HEK293 (cell line): ENCODE measurements around the gene RAB13.

Experiments
- AEBP2 ChIP-seq: fragments of 450-650 bp; formaldehyde crosslinking; IDR thresholded peaks from 2 replicates; pipeline ENCODE4 v1.5.1; 2016; ENCODE audit warnings: missing biosample characterization, missing genetic modification characterization, borderline replicate concordance
- EGR2 ChIP-seq: fragments of 450-650 bp; formaldehyde crosslinking; IDR thresholded peaks from 2 replicates; pipeline ENCODE4 v1.5.1; 2016; ENCODE audit warnings: low read depth, missing biosample characterization, missing genetic modification characterization
- ELK4 ChIP-seq: IDR thresholded peaks from 2 replicates; pipeline ENCODE4 v1.6.1; 2011; ENCODE audit warnings: mild to moderate bottlenecking, low read depth, low read length, borderline replicate concordance
- HOXA7 ChIP-seq: sonication (generic); formaldehyde crosslinking; IDR thresholded peaks from 2 replicates; pipeline ENCODE4 v1.8.1; 2022; ENCODE audit warnings: missing genetic modification reagents, borderline replicate concordance
- KLF8 ChIP-seq: fragments of 450-650 bp; formaldehyde crosslinking; IDR thresholded peaks from 2 replicates; pipeline ENCODE4 v1.5.1; 2016; ENCODE audit warnings: missing biosample characterization, missing genetic modification characterization
- OSR2 ChIP-seq: fragments of 450-650 bp; formaldehyde crosslinking; IDR thresholded peaks from 2 replicates; pipeline ENCODE4 v1.5.1; 2016; ENCODE audit warnings: missing biosample characterization, missing genetic modification characterization
- PBX3 ChIP-seq: sonication (generic); formaldehyde crosslinking; IDR thresholded peaks from 2 replicates; pipeline ENCODE4 v1.8.1; 2022; ENCODE audit warnings: mild to moderate bottlenecking, moderate library complexity, missing genetic modification reagents
- SCRT2 ChIP-seq: fragments of 450-650 bp; formaldehyde crosslinking; IDR thresholded peaks from 2 replicates; pipeline ENCODE4 v1.5.1; 2016; ENCODE audit warnings: missing biosample characterization, missing genetic modification characterization
- SP3 ChIP-seq: fragments of 450-650 bp; formaldehyde crosslinking; IDR thresholded peaks from 2 replicates; pipeline ENCODE4 v1.5.1; 2016; ENCODE audit warnings: missing biosample characterization, missing genetic modification characterization
- TRIM28 ChIP-seq: IDR thresholded peaks from 2 replicates; pipeline ENCODE4 v1.6.1; 2011; ENCODE audit warnings: low read length, control low read depth, borderline replicate concordance
- YY1 ChIP-seq: fragments of 450-650 bp; formaldehyde crosslinking; IDR thresholded peaks from 2 replicates; pipeline ENCODE4 v1.5.1; 2018; ENCODE audit warnings: missing biosample characterization, missing genetic modification characterization
- ZBTB17 ChIP-seq: fragments of 450-650 bp; formaldehyde crosslinking; IDR thresholded peaks from 2 replicates; pipeline ENCODE4 v1.5.1; 2016; ENCODE audit warnings: missing biosample characterization, missing genetic modification characterization
- ZBTB20 ChIP-seq: fragments of 450-650 bp; formaldehyde crosslinking; IDR thresholded peaks from 2 replicates; pipeline ENCODE4 v1.5.1; 2016; ENCODE audit warnings: missing biosample characterization, missing genetic modification characterization
- ZBTB21 ChIP-seq: fragments of 450-650 bp; formaldehyde crosslinking; IDR thresholded peaks from 2 replicates; pipeline ENCODE4 v1.5.1; 2017; ENCODE audit warnings: missing biosample characterization, missing genetic modification characterization
- ZBTB26 ChIP-seq: fragments of 450-650 bp; formaldehyde crosslinking; optimal IDR thresholded peaks from 2 replicates; pipeline ENCODE3; 2016; ENCODE audit warnings: missing biosample characterization, mild to moderate bottlenecking, missing genetic modification characterization
- ZBTB8A ChIP-seq: fragments of 450-650 bp; formaldehyde crosslinking; IDR thresholded peaks from 2 replicates; pipeline ENCODE4 v1.5.1; 2016; ENCODE audit warnings: missing biosample characterization, missing genetic modification characterization
- ZFP3 ChIP-seq: fragments of 450-650 bp; formaldehyde crosslinking; IDR thresholded peaks from 2 replicates; pipeline ENCODE4 v1.5.1; 2016; ENCODE audit warnings: low read depth, missing biosample characterization, missing genetic modification characterization
- ZNF112 ChIP-seq: fragments of 450-650 bp; formaldehyde crosslinking; IDR thresholded peaks from 2 replicates; pipeline ENCODE4 v1.5.0; 2017; ENCODE audit warnings: missing biosample characterization, missing genetic modification characterization
- ZNF132 ChIP-seq: fragments of 450-650 bp; formaldehyde crosslinking; IDR thresholded peaks from 2 replicates; pipeline ENCODE4 v1.5.1; 2017; ENCODE audit warnings: missing biosample characterization, missing genetic modification characterization, borderline replicate concordance
- ZNF155 ChIP-seq: fragments of 450-650 bp; formaldehyde crosslinking; IDR thresholded peaks from 2 replicates; pipeline ENCODE4 v1.5.1; 2016; ENCODE audit warnings: missing biosample characterization, missing genetic modification characterization
- ZNF16 ChIP-seq: fragments of 450-650 bp; formaldehyde crosslinking; IDR thresholded peaks from 2 replicates; pipeline ENCODE4 v1.5.1; 2016; ENCODE audit warnings: low read depth, missing biosample characterization, missing genetic modification characterization
- ZNF202 ChIP-seq: fragments of 450-650 bp; formaldehyde crosslinking; IDR thresholded peaks from 2 replicates; pipeline ENCODE4 v1.5.1; 2016; ENCODE audit warnings: missing biosample characterization, missing genetic modification characterization, borderline replicate concordance
- ZNF223 ChIP-seq: fragments of 450-650 bp; formaldehyde crosslinking; IDR thresholded peaks from 2 replicates; pipeline ENCODE4 v1.5.1; 2016; ENCODE audit warnings: missing biosample characterization, missing genetic modification characterization
- ZNF335 ChIP-seq: fragments of 450-650 bp; formaldehyde crosslinking; conservative IDR thresholded peaks from 2 replicates; pipeline ENCODE4 v1.5.1; 2016; ENCODE audit warnings: missing biosample characterization, missing genetic modification characterization
- ZNF350 ChIP-seq: fragments of 450-650 bp; formaldehyde crosslinking; IDR thresholded peaks from 2 replicates; pipeline ENCODE4 v1.5.0; 2017; ENCODE audit warnings: missing biosample characterization, mild to moderate bottlenecking, missing genetic modification characterization
- ZNF362 ChIP-seq: fragments of 450-650 bp; formaldehyde crosslinking; IDR thresholded peaks from 2 replicates; pipeline ENCODE4 v1.5.1; 2016; ENCODE audit warnings: missing biosample characterization, missing genetic modification characterization
- ZNF37A ChIP-seq: fragments of 450-650 bp; IDR thresholded peaks from 2 replicates; pipeline ENCODE4 v1.5.1; 2018; ENCODE audit warnings: missing biosample characterization, missing genetic modification characterization
- ZNF394 ChIP-seq: fragments of 450-650 bp; formaldehyde crosslinking; IDR thresholded peaks from 2 replicates; pipeline ENCODE4 v1.5.1; 2016; ENCODE audit warnings: missing biosample characterization, missing genetic modification characterization, mild to moderate bottlenecking, moderate library complexity, borderline replicate concordance
- ZNF423 ChIP-seq: fragments of 450-650 bp; formaldehyde crosslinking; IDR thresholded peaks from 2 replicates; pipeline ENCODE4 v1.5.1; 2016; ENCODE audit warnings: missing biosample characterization, missing genetic modification characterization
- ZNF530 ChIP-seq: fragments of 450-650 bp; formaldehyde crosslinking; IDR thresholded peaks from 2 replicates; pipeline ENCODE4 v1.5.1; 2016; ENCODE audit warnings: low read depth, missing biosample characterization, missing genetic modification characterization
- ZNF660 ChIP-seq: fragments of 450-650 bp; IDR thresholded peaks from 2 replicates; pipeline ENCODE4 v1.5.1; 2018; ENCODE audit warnings: missing biosample characterization, mild to moderate bottlenecking, missing genetic modification characterization
- ZNF76 ChIP-seq: fragments of 450-650 bp; formaldehyde crosslinking; IDR thresholded peaks from 2 replicates; pipeline ENCODE4; 2016; ENCODE audit warnings: low read depth, missing biosample characterization, missing genetic modification characterization, borderline replicate concordance
- ZNF785 ChIP-seq: fragments of 450-650 bp; formaldehyde crosslinking; IDR thresholded peaks from 2 replicates; pipeline ENCODE4 v1.5.1; 2016; ENCODE audit warnings: missing biosample characterization, missing genetic modification characterization
- ZSCAN23 ChIP-seq: fragments of 450-650 bp; formaldehyde crosslinking; IDR thresholded peaks from 2 replicates; pipeline ENCODE4 v1.5.1; 2016; ENCODE audit warnings: missing biosample characterization, missing genetic modification characterization
- ZXDB ChIP-seq: fragments of 450-650 bp; formaldehyde crosslinking; IDR thresholded peaks from 2 replicates; pipeline ENCODE4 v1.5.1; 2016; ENCODE audit warnings: missing biosample characterization, missing genetic modification characterization

RAB13 gene

GRCh38 chr1:153967107-153967999 lies 18.8 kb downstream of the RAB13 start, which contains the start of gene CREB3L4 (continued):
- TF ChIP-seq ZBTB26 (tag by site-specific recombination) (peak; percentile 75), ZNF350 (tag by site-specific recombination) (no peak), ZNF530 (no peak), OSR2 (tag by site-specific recombination) (peak; percentile 68), KLF8 (tag by site-specific recombination) (peak; percentile 68), ZNF155 (tag by site-specific recombination) (no peak), ZXDB (peak; percentile 97), SCRT2 (tag by site-specific recombination) (peak; percentile 91), HOXA7 (CRISPR knock-in tag) (no peak), SP3 (tag by site-specific recombination) (peak; percentile 77), ZBTB17 (peak; percentile 99), YY1 (tag by site-specific recombination) (peak; percentile 84), ZNF223 (tag by site-specific recombination) (no peak), ZSCAN23 (tag by site-specific recombination) (0 out of 2 replicates have a peak, but pooled peaks have one; percentile 33), ZNF785 (no peak), TRIM28 (peak; percentile 87), ZNF112 (no peak), ZNF335 (tag by site-specific recombination) (peak; percentile 99), ZNF660 (peak; percentile 88), ZBTB20 (peak; percentile 96), ZNF202 (tag by site-specific recombination) (no peak), ZNF37A (tag by site-specific recombination) (no peak), AEBP2 (tag by site-specific recombination) (no peak), ELK4 (peak; percentile 16; the same call in 1 of the 2 replicates), ZNF16 (tag by site-specific recombination) (no peak), ZNF394 (tag by site-specific recombination) (peak; percentile 81), ZNF76 (tag by site-specific recombination) (peak; percentile 75), ZBTB8A (tag by site-specific recombination) (peak; percentile 75), EGR2 (tag by site-specific recombination) (peak; percentile 56), ZNF132 (tag by site-specific recombination) (no peak), ZBTB21 (tag by site-specific recombination) (0 out of 2 replicates have a peak, but pooled peaks have one; percentile 6), ZNF423 (tag by site-specific recombination) (0 out of 2 replicates have a peak, but pooled peaks have one; percentile 50), ZNF362 (tag by site-specific recombination) (peak; percentile 95; the same call in 1 of the 2 replicates), PBX3 (peak; percentile 96), ZFP3 (tag by site-specific recombination) (peak; percentile 63; the same call in 1 of the 2 replicates)
